ENCODE data around the gene IL3RA.
"Not testable (repeated sequence)": the region's sequence is repeated elsewhere in the genome, so short reads cannot be mapped to it uniquely, and the experiment has no call there.

IL3RA gene

GRCh38 chrX:1400742-1401471 is 64.3 kb downstream of the IL3RA start:
- DNase-seq, result no peak

- no peak for DNase-seq
These were observed 65.2 kb downstream of the IL3RA start for GRCh38 chrX:1401611-1402430.

DNA sequence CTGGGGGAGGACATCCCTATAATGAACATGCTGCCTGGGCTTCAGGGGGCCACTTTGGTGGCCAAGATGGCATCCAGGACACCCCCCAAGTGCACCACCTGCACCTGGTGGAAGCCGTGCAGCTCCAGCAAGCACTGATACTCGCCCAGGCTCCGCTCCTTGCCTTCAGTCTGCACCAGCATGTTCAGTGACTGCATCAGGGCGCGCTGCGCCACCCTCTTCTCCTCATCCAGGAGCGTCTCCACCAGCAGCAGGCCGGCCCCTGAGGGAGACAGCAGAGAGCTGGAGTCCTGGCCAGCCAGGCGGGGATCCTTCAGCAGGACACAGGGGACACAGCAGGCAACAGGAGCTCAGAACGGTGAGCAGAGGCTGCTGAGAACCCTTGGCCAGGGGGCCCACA is 66.6 kb downstream of the IL3RA start:
- no peak for DNase-seq

DNA sequence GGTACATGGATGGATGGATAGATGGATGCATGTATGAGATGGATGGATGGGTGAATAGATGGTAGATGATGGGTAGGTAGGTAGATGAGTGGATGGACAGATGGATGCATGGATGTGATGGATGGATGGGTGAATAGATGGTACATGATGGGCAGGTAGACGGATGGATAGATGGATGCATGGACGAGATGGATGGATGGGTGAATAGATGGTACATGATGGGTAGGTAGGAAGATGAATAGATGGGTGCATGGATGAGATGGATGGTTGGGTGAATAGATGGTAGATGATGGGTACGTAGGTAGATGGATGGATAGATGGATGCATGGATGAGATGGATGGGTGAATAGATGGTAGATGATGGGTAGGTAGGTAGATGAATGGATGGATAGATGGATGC is 67.3 kb downstream of the IL3RA start:
- not testable (repeated sequence) for DNase-seq

DNA sequence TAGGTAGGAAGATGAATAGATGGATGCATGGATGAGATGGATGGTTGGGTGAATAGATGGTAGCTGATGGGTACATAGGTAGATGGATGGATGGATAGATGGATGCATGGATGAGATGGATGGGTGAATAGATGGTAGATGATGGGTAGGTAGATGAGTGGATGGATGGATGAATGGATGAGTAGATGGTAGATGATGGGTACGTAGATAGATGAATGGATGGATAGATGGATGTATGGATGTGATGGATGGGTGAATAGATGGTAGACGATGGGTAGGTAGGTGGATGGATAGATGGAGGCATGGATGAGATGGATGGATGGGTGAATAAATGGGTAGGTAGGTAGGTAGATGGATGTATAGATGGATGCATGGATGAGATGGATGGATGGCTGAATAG is 69.2 kb downstream of the IL3RA start:
- not testable (repeated sequence) for DNase-seq

GRCh38 chrX:1407035-1407434 is 70.5 kb downstream of the IL3RA start:
- no peak for DNase-seq

DNA sequence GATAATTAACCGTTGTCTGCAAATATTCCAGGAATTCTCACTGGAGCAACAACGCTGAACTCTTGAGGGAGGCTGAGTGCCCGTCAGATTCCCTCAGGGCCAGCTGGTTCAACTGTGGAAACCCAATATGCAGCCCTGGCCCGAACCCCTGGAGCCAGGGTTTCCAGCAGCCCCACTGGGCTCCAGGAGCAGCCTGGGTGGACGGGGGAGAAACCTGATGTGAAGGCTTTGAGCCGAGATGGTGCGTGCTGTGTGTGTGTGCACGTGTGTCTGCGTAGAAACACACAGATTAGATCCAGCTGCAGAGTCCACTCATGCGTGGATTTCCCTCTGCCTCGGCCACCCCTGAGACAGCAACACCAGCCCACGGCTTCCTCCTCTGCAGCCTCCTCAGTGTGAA is 74.7 kb downstream of the IL3RA start:
- no peak for DNase-seq

GRCh38 chrX:1412551-1413161 is 76.1 kb downstream of the IL3RA start:
- DNase-seq, result no peak

GRCh38 chrX:1416327-1416784 is 79.8 kb downstream of the IL3RA start:
- DNase-seq, result no peak

DNA sequence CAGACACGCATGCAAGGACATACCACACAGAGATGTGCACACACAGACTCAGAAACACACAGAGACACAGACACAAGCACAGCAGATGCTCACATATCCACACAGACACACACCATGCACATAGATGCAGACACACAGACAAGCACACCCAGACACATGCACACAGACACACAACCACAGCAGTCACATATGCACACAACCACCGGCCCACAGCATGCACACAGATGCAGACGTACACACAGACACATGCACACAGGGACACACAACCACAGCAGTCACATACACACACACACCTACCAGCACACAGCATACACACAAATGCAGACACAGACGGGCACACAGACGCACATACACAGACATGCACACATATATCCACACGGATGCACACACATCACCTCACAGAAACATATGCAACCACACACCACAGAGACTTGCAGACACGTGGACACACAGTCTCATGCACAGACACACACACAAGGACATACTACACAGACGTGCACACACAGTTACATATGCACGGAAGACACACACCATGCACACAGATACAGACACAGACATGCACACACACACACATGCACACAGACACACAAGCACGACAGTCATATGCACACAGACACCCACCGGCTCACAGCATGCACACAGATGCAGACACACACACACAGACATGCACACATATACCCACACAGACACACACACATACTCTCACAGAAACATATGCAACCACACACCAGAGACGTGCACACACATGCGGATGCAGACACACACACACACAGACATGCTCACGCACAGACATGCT is 80.6 kb downstream of the IL3RA start:
- no peak for DNase-seq

GRCh38 chrX:1417921-1418771 is 81.6 kb downstream of the IL3RA start:
- DNase-seq, result no peak

- DNase-seq, result no peak
These were observed 82.4 kb downstream of the IL3RA start for GRCh38 chrX:1418901-1419544.

- no peak for DNase-seq
These were observed 83.2 kb downstream of the IL3RA start for GRCh38 chrX:1419545-1420355.

DNA sequence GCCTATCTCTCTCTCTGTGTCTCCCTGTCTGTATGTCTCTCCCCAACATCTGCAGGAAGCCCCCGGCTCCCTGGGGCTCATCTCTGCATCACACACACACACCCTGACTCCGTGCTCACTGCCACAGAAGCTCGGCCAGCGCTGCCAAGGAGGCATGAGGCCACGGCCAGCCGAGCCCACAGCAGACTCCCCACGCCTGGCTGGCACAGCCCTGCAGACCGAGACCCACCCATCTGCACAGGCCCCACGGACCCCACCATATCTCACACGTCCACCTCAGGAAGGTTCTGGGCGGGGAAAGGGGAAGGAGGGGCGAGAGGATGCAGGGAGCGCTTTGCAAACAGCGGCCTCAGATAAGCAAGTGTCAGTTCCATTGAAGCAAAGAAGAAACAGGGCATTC is 83.8 kb downstream of the IL3RA start:
- no peak for DNase-seq

DNA sequence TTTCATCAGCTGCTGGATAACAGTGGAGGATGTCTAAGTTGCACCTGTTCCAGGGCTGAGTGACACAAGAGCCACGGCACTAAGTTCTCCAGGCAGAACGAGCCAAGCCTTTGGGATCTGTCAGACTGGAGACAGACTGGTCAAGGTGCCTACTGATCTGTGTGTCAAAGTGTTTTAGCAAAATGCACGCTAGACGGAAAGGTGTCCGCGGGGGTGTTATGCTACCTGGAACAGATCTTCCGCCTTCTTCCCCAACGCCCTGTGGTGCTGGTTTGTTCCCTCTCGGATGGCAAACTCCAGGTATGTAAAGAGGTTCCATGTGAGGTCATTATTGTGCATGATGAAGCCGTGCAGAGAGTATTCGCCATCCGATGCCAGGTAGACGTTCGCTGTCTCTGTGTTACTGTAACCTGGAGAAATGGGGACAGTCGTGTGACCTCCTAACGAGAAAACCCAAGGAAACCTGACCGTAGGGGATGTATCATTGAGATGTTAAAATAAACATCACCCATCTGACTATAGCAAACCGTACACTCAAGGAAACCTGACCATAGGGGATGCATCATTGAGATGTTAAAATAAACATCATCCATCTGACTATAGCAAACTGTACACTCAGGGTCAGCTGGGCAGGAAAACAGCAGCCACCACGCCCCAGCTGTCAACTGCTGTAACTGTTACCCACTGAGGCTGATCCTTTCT is 85.0 kb downstream of the IL3RA start:
- no peak for DNase-seq

DNA sequence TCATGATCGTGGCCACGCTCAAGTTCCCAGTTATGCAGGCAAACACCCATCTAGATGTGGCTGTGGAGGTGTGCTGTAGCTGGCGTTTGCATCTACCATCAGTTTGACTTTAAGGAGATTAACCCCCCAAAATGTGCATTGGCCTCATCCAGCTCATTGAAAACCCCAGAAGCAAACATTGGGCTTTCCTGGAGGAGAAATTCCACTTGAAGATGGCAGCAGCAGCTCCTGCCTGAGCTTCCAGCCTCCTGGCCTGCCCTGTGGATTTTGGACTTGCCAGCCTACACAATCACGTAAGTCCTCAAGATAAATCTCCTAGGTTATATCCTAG is 85.5 kb downstream of the IL3RA start:
- DNase-seq, result no peak

- DNase-seq, result no peak
These were observed 86.6 kb downstream of the IL3RA start for GRCh38 chrX:1423215-1423614.

GRCh38 chrX:1424147-1424851 is 87.7 kb downstream of the IL3RA start:
- DNase-seq, result no peak

DNA sequence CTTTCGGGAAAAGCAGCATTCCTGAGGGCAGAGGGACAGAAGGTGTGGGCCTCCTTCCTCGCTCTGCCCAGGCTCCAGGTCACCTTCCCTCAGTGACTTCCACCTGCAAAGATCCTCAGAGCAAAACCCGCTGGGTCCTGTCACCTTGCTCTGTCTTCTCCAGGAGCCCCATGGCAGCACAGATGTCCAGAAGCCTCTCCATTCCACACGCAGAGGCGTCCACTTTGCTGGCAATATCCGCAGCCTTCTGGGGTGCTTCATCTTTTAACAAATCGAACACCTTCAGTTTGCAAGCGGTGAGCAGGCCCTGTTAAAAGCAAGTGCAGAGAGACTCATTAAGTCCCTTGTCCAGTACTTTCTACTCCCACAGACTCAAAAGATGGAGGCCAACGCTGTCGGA is 88.8 kb downstream of the IL3RA start:
- DNase-seq, result no peak

Data from CD4-positive, alpha-beta T cell treated with Interleukin-4 for 4 hours (primary cell).